GM12872 (cell line): ENCODE results near the gene C12orf56.

Experiments used
- TF ChIP-seq, protein P1 (sequence below): IDR thresholded peaks from 3 replicates; pipeline ENCODE4 v1.5.1; 2011; ENCODE audit warnings: low read depth, mild to moderate bottlenecking, low read length, moderate library complexity; ENCODE audit not compliant: insufficient read depth

Gene C12orf56

DNA sequence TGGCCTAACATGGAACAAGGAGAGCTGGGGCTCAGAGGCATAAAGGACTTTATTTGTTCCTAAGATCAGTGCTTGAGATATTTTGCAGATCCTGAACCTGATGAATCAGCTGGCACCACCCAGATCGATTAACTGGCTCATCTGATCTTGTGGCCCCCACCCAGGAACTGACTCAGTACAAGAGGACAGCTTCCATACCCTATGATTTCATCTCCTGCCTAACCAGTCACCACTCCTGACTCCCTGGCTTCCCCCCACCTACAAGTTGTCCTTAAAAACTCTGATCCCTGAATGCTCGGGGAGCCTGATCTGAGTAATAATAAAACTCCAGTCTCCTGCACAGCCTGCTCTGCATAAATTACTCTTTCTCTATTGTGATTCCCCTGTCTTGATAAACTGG, 5.1 kb downstream of the C12orf56 start:
- TF ChIP-seq, protein P1, sequence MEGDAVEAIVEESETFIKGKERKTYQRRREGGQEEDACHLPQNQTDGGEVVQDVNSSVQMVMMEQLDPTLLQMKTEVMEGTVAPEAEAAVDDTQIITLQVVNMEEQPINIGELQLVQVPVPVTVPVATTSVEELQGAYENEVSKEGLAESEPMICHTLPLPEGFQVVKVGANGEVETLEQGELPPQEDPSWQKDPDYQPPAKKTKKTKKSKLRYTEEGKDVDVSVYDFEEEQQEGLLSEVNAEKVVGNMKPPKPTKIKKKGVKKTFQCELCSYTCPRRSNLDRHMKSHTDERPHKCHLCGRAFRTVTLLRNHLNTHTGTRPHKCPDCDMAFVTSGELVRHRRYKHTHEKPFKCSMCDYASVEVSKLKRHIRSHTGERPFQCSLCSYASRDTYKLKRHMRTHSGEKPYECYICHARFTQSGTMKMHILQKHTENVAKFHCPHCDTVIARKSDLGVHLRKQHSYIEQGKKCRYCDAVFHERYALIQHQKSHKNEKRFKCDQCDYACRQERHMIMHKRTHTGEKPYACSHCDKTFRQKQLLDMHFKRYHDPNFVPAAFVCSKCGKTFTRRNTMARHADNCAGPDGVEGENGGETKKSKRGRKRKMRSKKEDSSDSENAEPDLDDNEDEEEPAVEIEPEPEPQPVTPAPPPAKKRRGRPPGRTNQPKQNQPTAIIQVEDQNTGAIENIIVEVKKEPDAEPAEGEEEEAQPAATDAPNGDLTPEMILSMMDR, result no peak

DNA sequence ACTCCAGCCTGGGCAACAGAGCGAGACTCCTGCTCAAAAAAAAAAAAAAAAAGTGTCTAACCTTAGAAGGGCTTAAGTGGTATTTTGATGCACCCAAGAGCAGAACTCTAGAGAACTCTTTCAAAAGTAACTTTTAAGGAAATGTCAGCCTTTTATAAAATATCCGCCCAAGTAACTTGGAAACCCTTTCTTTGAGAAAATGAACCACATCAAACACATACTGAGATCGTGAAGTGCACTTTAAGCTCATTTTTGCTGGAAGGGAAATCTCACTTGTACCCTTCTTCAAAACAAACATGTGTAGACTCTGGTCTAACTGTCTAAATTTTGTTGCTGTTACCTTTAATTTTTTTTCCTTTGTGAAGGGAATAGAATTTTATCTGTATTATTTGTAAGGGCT, 5.5 kb downstream of the C12orf56 start:
- TF ChIP-seq, protein P1, result no peak

DNA sequence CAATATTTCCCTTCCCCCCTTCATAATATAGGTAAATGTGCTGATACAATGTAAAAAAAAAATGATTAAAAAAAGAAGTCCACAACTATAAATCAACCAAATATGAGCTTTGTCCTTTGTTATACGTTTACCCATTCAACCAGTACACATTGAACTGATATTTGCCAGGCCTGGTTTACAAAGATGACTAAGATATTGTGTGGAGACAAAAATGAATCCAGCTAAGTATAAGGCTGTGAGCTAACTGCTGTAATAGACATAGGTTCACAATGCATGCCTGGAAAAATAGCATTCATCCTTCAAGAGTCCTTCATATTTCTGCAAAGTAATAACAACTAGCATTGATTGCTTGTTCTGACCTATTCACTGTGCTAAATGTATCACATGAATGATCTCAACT, 6.9 kb downstream of the C12orf56 start:
- TF ChIP-seq, protein P1, result no peak

DNA sequence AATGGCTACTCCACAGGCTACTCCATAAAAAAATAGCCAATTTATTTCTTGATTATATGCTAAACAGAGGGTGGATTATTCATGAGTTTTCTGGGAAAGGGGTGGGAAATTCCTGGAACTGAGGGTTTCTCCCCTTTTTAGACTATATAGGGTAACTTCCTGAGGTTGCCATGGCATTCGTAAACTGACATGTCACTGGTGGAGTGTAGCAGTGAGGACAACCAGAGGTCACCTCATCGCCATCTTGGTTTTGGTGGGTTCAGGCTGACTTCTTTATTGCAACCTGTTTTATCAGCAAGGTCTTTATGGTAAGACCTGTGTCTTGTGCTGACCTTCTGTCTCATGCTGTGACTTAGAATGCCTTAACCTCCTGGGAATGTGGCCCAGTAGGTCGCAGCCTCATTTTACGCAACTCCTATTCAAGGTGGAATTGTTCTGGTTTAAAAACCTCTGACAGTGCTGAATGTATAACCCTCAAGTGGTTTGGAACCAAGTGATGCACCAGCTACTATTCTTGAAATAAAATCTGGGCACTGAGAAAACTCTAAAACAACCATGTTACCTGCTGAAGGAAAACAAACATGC, 27.7 kb downstream of the C12orf56 start:
- TF ChIP-seq, protein P1, result no peak

DNA sequence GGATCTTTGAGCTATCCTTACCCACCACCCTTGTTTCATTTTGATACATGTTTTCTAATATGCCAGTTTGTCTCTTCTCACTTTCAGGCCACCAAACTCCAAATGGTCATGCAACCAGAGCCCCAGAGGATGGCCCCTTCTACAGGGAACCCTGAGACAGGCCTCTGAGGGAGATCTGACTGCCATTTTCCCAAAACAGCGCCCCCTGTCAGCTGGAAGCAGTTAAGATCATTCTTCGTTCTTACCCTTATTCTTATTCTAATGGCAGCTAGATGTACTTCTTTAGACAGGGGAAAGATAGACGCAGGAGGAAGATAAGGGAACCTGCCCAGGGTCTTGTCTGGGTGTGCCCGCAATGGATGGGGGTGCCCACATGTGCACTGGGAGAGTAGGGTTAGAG, 38.4 kb downstream of the C12orf56 start:
- TF ChIP-seq, protein P1, result peak; percentile 28; the same call in 1 of the 3 replicates

DNA sequence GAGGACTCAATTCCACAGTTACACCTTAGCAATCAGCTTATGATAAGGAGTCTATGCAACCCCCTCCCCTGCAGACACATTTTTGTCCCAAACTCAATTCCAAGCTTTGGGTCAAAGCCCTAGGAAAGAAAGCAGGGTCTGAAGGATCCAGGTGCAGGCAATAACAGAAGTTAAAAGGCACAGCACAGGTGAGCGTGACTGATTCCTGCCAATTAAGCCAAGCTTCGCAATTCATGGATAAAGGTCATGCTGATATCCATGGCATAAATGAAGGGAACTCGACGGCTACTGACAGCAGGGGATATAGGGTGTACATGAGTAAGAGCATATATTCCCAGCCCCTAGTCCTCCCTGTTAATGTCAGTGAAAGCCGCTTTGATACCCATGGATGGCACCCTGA, 39.3 kb downstream of the C12orf56 start:
- TF ChIP-seq, protein P1, result no peak

DNA sequence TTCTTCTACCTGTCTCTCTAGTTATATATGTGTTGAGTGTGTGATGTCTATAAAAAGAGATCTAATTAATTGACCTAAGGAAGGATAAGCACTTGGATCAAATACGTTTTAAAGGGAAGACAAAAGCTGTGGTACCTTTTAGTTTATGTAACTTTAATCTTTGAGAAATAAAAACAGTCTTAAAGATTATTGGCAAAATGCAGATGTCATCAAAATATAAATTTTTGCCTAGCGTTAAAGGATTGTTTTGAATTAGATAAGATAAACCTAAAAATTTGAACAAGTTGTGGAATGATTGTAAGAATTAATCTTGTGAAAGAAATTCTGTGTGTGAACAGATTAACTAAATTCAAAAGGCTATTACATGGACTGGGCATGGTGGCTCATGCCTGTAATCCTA, 42.9 kb downstream of the C12orf56 start:
- TF ChIP-seq, protein P1, result no peak
